Type B pancreatic cell (in vitro differentiated cells): Measurements from ENCODE around the gene PDE4C. TPM values are rescaled to one million over a fixed set of nuclear protein-coding genes. Genes with fewer than 3 reads are reported as not detected.

Experiments used
- DNase-seq: peaks from one replicate; pipeline ENCODE4 v3.0.0; 2021; ENCODE audit warnings: mixed read lengths; ENCODE audit not compliant: unreplicated experiment; ENCODE audit errors: extremely low spot score
- H3K27ac Mint-ChIP-seq: 2 replicates; pipeline ENCODE4 v1.8.0; 2021; ENCODE audit warnings: mild to moderate bottlenecking, mixed read lengths
- H3K27me3 Mint-ChIP-seq: 2 replicates; pipeline ENCODE4 v1.8.0; 2021; ENCODE audit warnings: mixed read lengths
- H3K36me3 Mint-ChIP-seq: 2 replicates; pipeline ENCODE4 v1.8.0; 2021; ENCODE audit warnings: mixed read lengths
- H3K4me1 Mint-ChIP-seq: one replicate; pipeline ENCODE4 v1.8.0; 2021; ENCODE audit warnings: mixed read lengths; ENCODE audit not compliant: unreplicated experiment
- H3K4me3 Mint-ChIP-seq: 2 replicates; pipeline ENCODE4 v1.8.0; 2021; ENCODE audit warnings: mild to moderate bottlenecking, mixed read lengths
- H3K9me3 Mint-ChIP-seq: 2 replicates; pipeline ENCODE4 v1.8.0; 2021; ENCODE audit warnings: mixed read lengths
- CTCF ChIP-seq: fragments of 200-600 bp; sonication (generic); conservative IDR thresholded peaks from 2 replicates; pipeline ENCODE4 v1.5.0; 2021; ENCODE audit warnings: antibody characterized with exemption, mild to moderate bottlenecking
- total RNA-seq: library from RNA; stranded (reverse); gene quantifications from 2 replicates; pipeline ENCODE4 v1.2.1, GENCODE V29; 2021; ENCODE audit warnings: low replicate concordance

The PDE4C gene
- total RNA-seq, 1 donor from 2014 or later = 0.89 TPM

GRCh38 chr19:18229915-18230314 is 3.7 kb upstream of the PDE4C start:
- Mint-ChIP-seq H3K27me3 (peaks cover 67% of the 10 kb centered on the region), H3K27ac (no peak overlapping the region), H3K36me3 (no peaks in the 10 kb centered on the region), H3K4me3 (no peak overlapping the region), H3K4me1 (no peaks in the 10 kb centered on the region), H3K9me3 (peaks cover 6% of the 10 kb centered on the region)
- no peak for DNase-seq
- TF ChIP-seq CTCF = no peak

GRCh38 chr19:18229474-18229873 is 3.2 kb upstream of the PDE4C start:
- peaks cover 4% of the 10 kb centered on the region for H3K4me1 Mint-ChIP-seq
- no peak overlapping the region for H3K27ac Mint-ChIP-seq
- TF ChIP-seq CTCF = peak; percentile 66
- no peak overlapping the region for H3K4me3 Mint-ChIP-seq
- H3K36me3 Mint-ChIP-seq = no peaks in the 10 kb centered on the region
- no peak for DNase-seq
- H3K9me3 Mint-ChIP-seq = peaks cover 6% of the 10 kb centered on the region
- H3K27me3 Mint-ChIP-seq = peaks cover 68% of the 10 kb centered on the region

GRCh38 chr19:18227781-18228271 is 1.6 kb upstream of the PDE4C start:
- H3K9me3 Mint-ChIP-seq = no peaks in the 10 kb centered on the region
- H3K36me3 Mint-ChIP-seq = no peaks in the 10 kb centered on the region
- DNase-seq = no peak
- H3K4me3 Mint-ChIP-seq = no peak overlapping the region
- H3K27ac Mint-ChIP-seq = no peak overlapping the region
- peaks cover 67% of the 10 kb centered on the region for H3K27me3 Mint-ChIP-seq
- H3K4me1 Mint-ChIP-seq = peaks cover 8% of the 10 kb centered on the region
- no peak for TF ChIP-seq CTCF

- peaks cover 8% of the 10 kb centered on the region for H3K4me1 Mint-ChIP-seq
- TF ChIP-seq CTCF = no peak
Measured at GRCh38 chr19:18226956-18227780, 930 bp upstream of the PDE4C start.

GRCh38 chr19:18225355-18225701 is 910 bp downstream of the PDE4C start:
- Mint-ChIP-seq H3K4me3 (peak overlapping the region; percentile 11), H3K4me1 (peaks cover 8% of the 10 kb centered on the region), H3K27me3 (peaks cover 63% of the 10 kb centered on the region), H3K36me3 (no peaks in the 10 kb centered on the region), H3K27ac (no peak overlapping the region), H3K9me3 (no peaks in the 10 kb centered on the region)
- TF ChIP-seq CTCF = no peak
- no peak for DNase-seq

More at GRCh38 chr19:18226956-18227780, 930 bp upstream of the PDE4C start:
- no peak overlapping the region for H3K4me3 Mint-ChIP-seq
- no peak overlapping the region for H3K27ac Mint-ChIP-seq
- peaks cover 65% of the 10 kb centered on the region for H3K27me3 Mint-ChIP-seq
- no peaks in the 10 kb centered on the region for H3K9me3 Mint-ChIP-seq
- H3K36me3 Mint-ChIP-seq = no peaks in the 10 kb centered on the region
- DNase-seq = no peak
